ENCODE data around the gene RTN4. TPM values are rescaled to one million over a fixed set of nuclear protein-coding genes. Genes with fewer than 3 reads are reported as not detected.
A peak's percentile ranks its signal among the peaks of the same experiment; 100 is the strongest.

RTN4 gene
- total RNA-seq, 1 experiment from 2014 or later = 513 TPM

DNA sequence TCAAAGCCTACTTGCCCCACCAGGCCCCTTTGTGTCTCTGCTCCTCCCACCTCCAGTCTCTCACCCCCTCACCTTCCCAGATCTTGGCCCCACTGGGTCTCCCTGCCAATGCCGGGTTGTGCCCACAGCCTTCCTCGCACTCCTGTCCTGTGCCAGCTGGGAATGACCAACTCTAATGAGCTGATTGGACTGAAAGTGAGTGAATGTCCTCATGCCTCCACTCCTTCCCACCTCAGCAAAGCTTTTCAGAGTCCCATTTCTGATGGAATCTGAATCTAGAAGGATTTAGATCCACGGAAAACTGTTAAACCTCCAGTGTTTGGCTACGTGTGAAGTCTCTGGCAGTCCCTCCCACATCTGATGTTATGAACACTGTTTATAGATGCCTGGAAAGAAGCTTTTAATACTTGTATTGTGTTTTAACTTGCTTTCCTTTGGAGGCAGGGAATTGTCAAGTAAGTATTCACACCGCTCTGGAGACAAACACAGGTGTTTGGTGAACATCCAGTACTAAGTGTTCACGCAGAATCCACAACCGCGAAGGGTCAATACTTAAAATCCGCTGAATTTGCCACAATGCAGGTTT lies 103.9 kb downstream of the RTN4 start:
- no peak for DNase-seq (ENCODE audit: low read depth, low spot score)
- no TSS peak for BruUV-seq (replicated peaks)
- Histone ChIP-seq H3K9me3 (ENCODE audit: control insufficient read depth, insufficient read depth, low read depth, low read length) (no peaks in the 10 kb centered on the region; the same call in 1 of the 2 replicates), H3K4me3 (ENCODE audit: low read depth in 2 of 2, low read length in 2 of 2) (no peak overlapping the region), H3K36me3 (ENCODE audit: control insufficient read depth, insufficient read depth, low read length) (no peaks in the 10 kb centered on the region), H3K27me3 (ENCODE audit: control insufficient read depth, insufficient read depth, low read length) (no peaks in the 10 kb centered on the region), H3K4me1 (ENCODE audit: control insufficient read depth, insufficient read depth, low read length) (no peaks in the 10 kb centered on the region), H3K27ac (ENCODE audit: low read length) (peak overlapping the region; percentile 68)
- no peak for TF ChIP-seq SIN3A (IDR thresholded peaks at IDR 0.05; ENCODE audit: borderline replicate concordance, insufficient read depth, low read depth, low read length)
- no peak for ATAC-seq
- intact Hi-C loops (cut with micrococcal nuclease; ENCODE audit: unreplicated experiment) = no loop called here
- CTCF ChIA-PET = no interaction called here
- POLR2A ChIA-PET = no interaction called here
- in situ Hi-C loops (cut with HindIII; ENCODE audit: low pct_unique_long_range_greater_than_20kb, low sequenced_read_pairs) = no loop called here

DNA sequence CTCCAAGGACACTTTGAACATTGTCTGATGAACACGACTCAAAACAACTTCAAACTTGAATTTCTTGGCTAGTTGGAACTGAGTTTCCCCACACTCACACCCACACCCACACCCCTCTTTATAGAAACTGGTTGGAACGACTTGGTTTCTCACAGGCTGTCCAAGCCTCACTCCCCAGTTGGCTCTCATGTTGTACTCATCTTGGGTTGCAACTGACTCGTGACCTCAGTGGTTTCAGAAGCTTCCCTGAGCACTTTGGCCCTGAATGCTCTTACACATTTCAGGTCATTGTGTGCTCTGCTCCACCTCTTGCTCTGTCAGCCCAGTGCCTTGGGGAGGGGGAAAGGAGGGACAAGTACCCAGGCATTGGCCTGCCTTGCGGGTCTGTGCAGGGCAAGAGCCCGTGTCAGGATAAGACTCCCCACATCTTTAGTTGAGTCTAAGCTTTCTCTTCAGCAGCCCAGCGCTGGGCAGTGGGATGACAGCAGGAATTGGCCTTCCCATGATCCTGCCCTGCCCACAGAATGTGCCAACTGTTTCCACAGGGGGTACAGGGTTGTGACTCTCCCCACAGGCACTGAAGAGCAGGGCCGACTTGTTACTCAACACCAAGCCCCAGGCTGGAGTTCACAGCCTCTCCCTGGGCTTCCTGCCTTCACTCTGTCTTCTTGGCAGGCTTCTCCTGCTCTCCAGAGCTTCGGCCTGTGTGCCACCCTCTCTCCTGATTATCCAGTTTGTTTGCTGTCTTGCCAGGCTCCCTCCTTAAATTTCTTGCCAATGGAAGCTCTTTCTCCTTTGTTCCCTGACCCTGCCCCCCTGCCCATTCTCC lies 104.6 kb downstream of the RTN4 start:
- intact Hi-C loops (cut with micrococcal nuclease; ENCODE audit: unreplicated experiment) = no loop called here
- no peaks in the 10 kb centered on the region; the same call in 1 of the 2 replicates for H3K9me3 ChIP-seq (ENCODE audit: control insufficient read depth, insufficient read depth, low read depth, low read length)
- ChIA-PET POLR2A (no interaction called here), CTCF (interaction anchor here (1.1 kb wide), 1 partner anchor 46 kb away, joined by 3 read pairs; no protein-coding TSS in a partner anchor)
- DNase-seq (ENCODE audit: low read depth, low spot score) (no peak), ATAC-seq (peak; percentile 22; the same call in 1 of the 2 replicates)
- no peaks in the 10 kb centered on the region for H3K36me3 ChIP-seq (ENCODE audit: control insufficient read depth, insufficient read depth, low read length)
- no peak overlapping the region for H3K4me3 ChIP-seq (ENCODE audit: low read depth in 2 of 2, low read length in 2 of 2)
- peak overlapping the region; percentile 68 for H3K27ac ChIP-seq (ENCODE audit: low read length)
- H3K27me3 ChIP-seq (ENCODE audit: control insufficient read depth, insufficient read depth, low read length) = no peaks in the 10 kb centered on the region
- no peaks in the 10 kb centered on the region for H3K4me1 ChIP-seq (ENCODE audit: control insufficient read depth, insufficient read depth, low read length)
- TF ChIP-seq POLR2AphosphoS5 (IDR thresholded peaks at IDR 0.05; ENCODE audit: low read depth, low read length) (no peak), SIN3A (IDR thresholded peaks at IDR 0.05; ENCODE audit: borderline replicate concordance, insufficient read depth, low read depth, low read length) (no peak), REST (IDR thresholded peaks at IDR 0.05; ENCODE audit: insufficient read depth in 1 of 2, low read depth in 2 of 2, low read length in 1 of 2) (no peak), TCF7L2 (IDR thresholded peaks at IDR 0.05; ENCODE audit: low read depth, low read length) (no peak)
- TF ChIP-seq, protein P1, sequence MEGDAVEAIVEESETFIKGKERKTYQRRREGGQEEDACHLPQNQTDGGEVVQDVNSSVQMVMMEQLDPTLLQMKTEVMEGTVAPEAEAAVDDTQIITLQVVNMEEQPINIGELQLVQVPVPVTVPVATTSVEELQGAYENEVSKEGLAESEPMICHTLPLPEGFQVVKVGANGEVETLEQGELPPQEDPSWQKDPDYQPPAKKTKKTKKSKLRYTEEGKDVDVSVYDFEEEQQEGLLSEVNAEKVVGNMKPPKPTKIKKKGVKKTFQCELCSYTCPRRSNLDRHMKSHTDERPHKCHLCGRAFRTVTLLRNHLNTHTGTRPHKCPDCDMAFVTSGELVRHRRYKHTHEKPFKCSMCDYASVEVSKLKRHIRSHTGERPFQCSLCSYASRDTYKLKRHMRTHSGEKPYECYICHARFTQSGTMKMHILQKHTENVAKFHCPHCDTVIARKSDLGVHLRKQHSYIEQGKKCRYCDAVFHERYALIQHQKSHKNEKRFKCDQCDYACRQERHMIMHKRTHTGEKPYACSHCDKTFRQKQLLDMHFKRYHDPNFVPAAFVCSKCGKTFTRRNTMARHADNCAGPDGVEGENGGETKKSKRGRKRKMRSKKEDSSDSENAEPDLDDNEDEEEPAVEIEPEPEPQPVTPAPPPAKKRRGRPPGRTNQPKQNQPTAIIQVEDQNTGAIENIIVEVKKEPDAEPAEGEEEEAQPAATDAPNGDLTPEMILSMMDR (IDR thresholded peaks at IDR 0.05) = no peak
- in situ Hi-C loops (cut with HindIII; ENCODE audit: low pct_unique_long_range_greater_than_20kb, low sequenced_read_pairs) = no loop called here
- no TSS peak for BruUV-seq (replicated peaks)

Data from Panc1 (cell line).